Measurements from ENCODE around the gene ITPR3.

GRCh38 chr6:33728438-33728837 lies 107.3 kb downstream of the ITPR3 start:
- TF ChIP-seq USF1 (IDR thresholded peaks at IDR 0.05) = no peak
- no peak for TF ChIP-seq RAD21 (IDR thresholded peaks at IDR 0.05; ENCODE audit: low read depth)
- no peak for TF ChIP-seq EP300 (IDR thresholded peaks at IDR 0.05; ENCODE audit: borderline replicate concordance)
- TF ChIP-seq FOXM1 (IDR thresholded peaks at IDR 0.05; ENCODE audit: borderline replicate concordance, low read depth) = no peak
- TF ChIP-seq CREB1 (IDR thresholded peaks at IDR 0.05; ENCODE audit: low read depth) = no peak
- no peak for TF ChIP-seq YY1 (IDR thresholded peaks at IDR 0.05; ENCODE audit: low read depth)
- TF ChIP-seq NFIC (IDR thresholded peaks at IDR 0.05) = no peak
- TF ChIP-seq MAX (IDR thresholded peaks at IDR 0.05) = no peak
- no peak for TF ChIP-seq REST (IDR thresholded peaks at IDR 0.05; ENCODE audit: low read depth)
- no peak for TF ChIP-seq EGR1 (IDR thresholded peaks at IDR 0.05)

All from Ishikawa (cell line).